Stimulated activated CD4-positive, alpha-beta T cell treated with anti-CD3 and anti-CD28 coated beads, Interleukin-15, amount 100 ng/mL, for 48 hours (primary cell): ENCODE measurements around the gene TARS3.

Source experiments
- DNase-seq, 2 donors: peaks; one replicate each; pipeline ENCODE4 v3.0.0-alpha.2; 2020; ENCODE audit warnings: low read depth in 2 of 2

The TARS3 gene

GRCh38 chr15:101604124-101604874, 120.0 kb downstream of the TARS3 start:
- no peak for DNase-seq
